ENCODE measurements around the gene CRBN.

The CRBN gene
- 87.2 to 139 (median 117) reads per million in 3 donors for total RNA-seq

- Histone ChIP-seq H3K36me3 (ENCODE audit: control insufficient read depth, insufficient read depth, low read length) (no peaks in the 10 kb centered on the region), H3K4me3 (ENCODE audit: insufficient read depth, low read depth, low read length, poor library complexity, severe bottlenecking) (peak within 1 kb of the TSS; percentile 85), H3K27me3 (replicated peaks; ENCODE audit: control insufficient read depth, insufficient read depth, low read length, poor library complexity, severe bottlenecking) (no peaks in the 10 kb centered on the region), H3K4me1 (ENCODE audit: control insufficient read depth, insufficient read depth, low read length, poor library complexity, severe bottlenecking) (peaks cover 38% of the 10 kb centered on the region), H3K27ac (ENCODE audit: insufficient read depth, low read length, poor library complexity, severe bottlenecking) (peak within 1 kb of the TSS; percentile 89), H3K9me3 (ENCODE audit: control insufficient read depth, low read length) (no peaks in the 10 kb centered on the region)
- peak; percentile 80 to 84 (median 80) for DNase-seq
These were observed at the start of gene CRBN for GRCh38 chr3:3179407-3180094. CRBN (minus strand) TSS chr3:3179691; CDS start chr3:3179687, 4 bp downstream.

GRCh38 chr3:3227640-3228039, 48.1 kb upstream of the CRBN start:
- Histone ChIP-seq H3K27ac (ENCODE audit: insufficient read depth, low read length, poor library complexity, severe bottlenecking) (no peak overlapping the region), H3K36me3 (ENCODE audit: control insufficient read depth, insufficient read depth, low read length) (no peaks in the 10 kb centered on the region)
- no peak for DNase-seq

GRCh38 chr3:3221528-3221927, 42.0 kb upstream of the CRBN start:
- H3K36me3 ChIP-seq (ENCODE audit: control insufficient read depth, insufficient read depth, low read length), result no peaks in the 10 kb centered on the region
- H3K27ac ChIP-seq (ENCODE audit: insufficient read depth, low read length, poor library complexity, severe bottlenecking), result no peak overlapping the region
- no peaks in the 10 kb centered on the region for H3K4me1 ChIP-seq (ENCODE audit: control insufficient read depth, insufficient read depth, low read length, poor library complexity, severe bottlenecking)
- H3K27me3 ChIP-seq (replicated peaks; ENCODE audit: control insufficient read depth, insufficient read depth, low read length, poor library complexity, severe bottlenecking), result no peaks in the 10 kb centered on the region
- no peak overlapping the region for H3K4me3 ChIP-seq (ENCODE audit: insufficient read depth, low read depth, low read length, poor library complexity, severe bottlenecking)
- DNase-seq, result no peak
- no peaks in the 10 kb centered on the region for H3K9me3 ChIP-seq (ENCODE audit: control insufficient read depth, low read length)

More at GRCh38 chr3:3227640-3228039, 48.1 kb upstream of the CRBN start:
- no peaks in the 10 kb centered on the region for H3K27me3 ChIP-seq (replicated peaks; ENCODE audit: control insufficient read depth, insufficient read depth, low read length, poor library complexity, severe bottlenecking)
- no peaks in the 10 kb centered on the region for H3K9me3 ChIP-seq (ENCODE audit: control insufficient read depth, low read length)
- H3K4me1 ChIP-seq (ENCODE audit: control insufficient read depth, insufficient read depth, low read length, poor library complexity, severe bottlenecking), result no peaks in the 10 kb centered on the region
- H3K4me3 ChIP-seq (ENCODE audit: insufficient read depth, low read depth, low read length, poor library complexity, severe bottlenecking), result no peak overlapping the region

GRCh38 chr3:3216401-3216800, 36.9 kb upstream of the CRBN start:
- H3K4me3 ChIP-seq (ENCODE audit: insufficient read depth, low read depth, low read length, poor library complexity, severe bottlenecking), result no peak overlapping the region
- no peaks in the 10 kb centered on the region for H3K4me1 ChIP-seq (ENCODE audit: control insufficient read depth, insufficient read depth, low read length, poor library complexity, severe bottlenecking)
- DNase-seq, result no peak
- H3K27ac ChIP-seq (ENCODE audit: insufficient read depth, low read length, poor library complexity, severe bottlenecking), result no peak overlapping the region
- H3K27me3 ChIP-seq (replicated peaks; ENCODE audit: control insufficient read depth, insufficient read depth, low read length, poor library complexity, severe bottlenecking), result no peaks in the 10 kb centered on the region
- H3K36me3 ChIP-seq (ENCODE audit: control insufficient read depth, insufficient read depth, low read length), result no peaks in the 10 kb centered on the region
- H3K9me3 ChIP-seq (ENCODE audit: control insufficient read depth, low read length), result no peaks in the 10 kb centered on the region

- no peaks in the 10 kb centered on the region for H3K36me3 ChIP-seq (ENCODE audit: control insufficient read depth, insufficient read depth, low read length)
- H3K4me3 ChIP-seq (ENCODE audit: insufficient read depth, low read depth, low read length, poor library complexity, severe bottlenecking), result no peak overlapping the region
- H3K27ac ChIP-seq (ENCODE audit: insufficient read depth, low read length, poor library complexity, severe bottlenecking), result no peak overlapping the region
- H3K27me3 ChIP-seq (replicated peaks; ENCODE audit: control insufficient read depth, insufficient read depth, low read length, poor library complexity, severe bottlenecking), result no peaks in the 10 kb centered on the region
- DNase-seq, result no peak
- no peaks in the 10 kb centered on the region for H3K4me1 ChIP-seq (ENCODE audit: control insufficient read depth, insufficient read depth, low read length, poor library complexity, severe bottlenecking)
- H3K9me3 ChIP-seq (ENCODE audit: control insufficient read depth, low read length), result no peaks in the 10 kb centered on the region
These were observed 33.4 kb upstream of the CRBN start for GRCh38 chr3:3212781-3213440.

- no peak overlapping the region for H3K4me3 ChIP-seq (ENCODE audit: insufficient read depth, low read depth, low read length, poor library complexity, severe bottlenecking)
- no peaks in the 10 kb centered on the region for H3K27me3 ChIP-seq (replicated peaks; ENCODE audit: control insufficient read depth, insufficient read depth, low read length, poor library complexity, severe bottlenecking)
- DNase-seq, result no peak
- no peaks in the 10 kb centered on the region for H3K36me3 ChIP-seq (ENCODE audit: control insufficient read depth, insufficient read depth, low read length)
- H3K4me1 ChIP-seq (ENCODE audit: control insufficient read depth, insufficient read depth, low read length, poor library complexity, severe bottlenecking), result no peaks in the 10 kb centered on the region
- no peak overlapping the region for H3K27ac ChIP-seq (ENCODE audit: insufficient read depth, low read length, poor library complexity, severe bottlenecking)
- H3K9me3 ChIP-seq (ENCODE audit: control insufficient read depth, low read length), result no peaks in the 10 kb centered on the region
These were observed 30.2 kb upstream of the CRBN start for GRCh38 chr3:3209714-3210113.

- H3K27ac ChIP-seq (ENCODE audit: insufficient read depth, low read length, poor library complexity, severe bottlenecking), result no peak overlapping the region
- no peaks in the 10 kb centered on the region for H3K36me3 ChIP-seq (ENCODE audit: control insufficient read depth, insufficient read depth, low read length)
- no peaks in the 10 kb centered on the region for H3K4me1 ChIP-seq (ENCODE audit: control insufficient read depth, insufficient read depth, low read length, poor library complexity, severe bottlenecking)
- H3K9me3 ChIP-seq (ENCODE audit: control insufficient read depth, low read length), result no peaks in the 10 kb centered on the region
- no peak for DNase-seq
- H3K27me3 ChIP-seq (replicated peaks; ENCODE audit: control insufficient read depth, insufficient read depth, low read length, poor library complexity, severe bottlenecking), result no peaks in the 10 kb centered on the region
- H3K4me3 ChIP-seq (ENCODE audit: insufficient read depth, low read depth, low read length, poor library complexity, severe bottlenecking), result no peak overlapping the region
These were observed 29.6 kb upstream of the CRBN start for GRCh38 chr3:3209057-3209456.

GRCh38 chr3:3201611-3202010, 22.1 kb upstream of the CRBN start:
- Histone ChIP-seq H3K9me3 (ENCODE audit: control insufficient read depth, low read length) (no peaks in the 10 kb centered on the region), H3K27ac (ENCODE audit: insufficient read depth, low read length, poor library complexity, severe bottlenecking) (no peak overlapping the region), H3K4me1 (ENCODE audit: control insufficient read depth, insufficient read depth, low read length, poor library complexity, severe bottlenecking) (no peaks in the 10 kb centered on the region), H3K36me3 (ENCODE audit: control insufficient read depth, insufficient read depth, low read length) (no peaks in the 10 kb centered on the region), H3K4me3 (ENCODE audit: insufficient read depth, low read depth, low read length, poor library complexity, severe bottlenecking) (no peak overlapping the region), H3K27me3 (replicated peaks; ENCODE audit: control insufficient read depth, insufficient read depth, low read length, poor library complexity, severe bottlenecking) (no peaks in the 10 kb centered on the region)
- DNase-seq, result no peak

- no peak for DNase-seq
These were observed 21.2 kb upstream of the CRBN start for GRCh38 chr3:3200632-3201212.

GRCh38 chr3:3199306-3199705, 19.8 kb upstream of the CRBN start:
- H3K9me3 ChIP-seq (ENCODE audit: control insufficient read depth, low read length), result no peaks in the 10 kb centered on the region
- H3K4me3 ChIP-seq (ENCODE audit: insufficient read depth, low read depth, low read length, poor library complexity, severe bottlenecking), result no peak overlapping the region
- no peaks in the 10 kb centered on the region for H3K27me3 ChIP-seq (replicated peaks; ENCODE audit: control insufficient read depth, insufficient read depth, low read length, poor library complexity, severe bottlenecking)
- H3K27ac ChIP-seq (ENCODE audit: insufficient read depth, low read length, poor library complexity, severe bottlenecking), result no peak overlapping the region
- H3K36me3 ChIP-seq (ENCODE audit: control insufficient read depth, insufficient read depth, low read length), result no peaks in the 10 kb centered on the region
- no peaks in the 10 kb centered on the region for H3K4me1 ChIP-seq (ENCODE audit: control insufficient read depth, insufficient read depth, low read length, poor library complexity, severe bottlenecking)
- no peak for DNase-seq

More at GRCh38 chr3:3200632-3201212, 21.2 kb upstream of the CRBN start:
- Histone ChIP-seq H3K36me3 (ENCODE audit: control insufficient read depth, insufficient read depth, low read length) (no peaks in the 10 kb centered on the region), H3K27me3 (replicated peaks; ENCODE audit: control insufficient read depth, insufficient read depth, low read length, poor library complexity, severe bottlenecking) (no peaks in the 10 kb centered on the region), H3K4me1 (ENCODE audit: control insufficient read depth, insufficient read depth, low read length, poor library complexity, severe bottlenecking) (no peaks in the 10 kb centered on the region), H3K4me3 (ENCODE audit: insufficient read depth, low read depth, low read length, poor library complexity, severe bottlenecking) (no peak overlapping the region), H3K9me3 (ENCODE audit: control insufficient read depth, low read length) (no peaks in the 10 kb centered on the region), H3K27ac (ENCODE audit: insufficient read depth, low read length, poor library complexity, severe bottlenecking) (no peak overlapping the region)

All from effector memory CD4-positive, alpha-beta T cell (primary cell).